Upper lobe of right lung (tissue), 1 donor: ENCODE measurements around the gene ORAI1. TPM values are rescaled to one million over a fixed set of nuclear protein-coding genes. Genes with fewer than 3 reads are reported as not detected.

ENCODE experiments used
- ATAC-seq: fragments of 200-7000 bp; cut with Tn5 transposase; one replicate; pipeline ENCODE4 v1.9.1; 2020; ENCODE audit warnings: mild to moderate bottlenecking, moderate library complexity
- DNase-seq: peaks from one replicate; pipeline ENCODE4 v3.0.0-alpha.2; 2020
- H3K27ac ChIP-seq: fragments of 200-600 bp; one replicate; pipeline ENCODE4 v1.8.0; 2022
- H3K27me3 ChIP-seq: fragments of 200-600 bp; one replicate; pipeline ENCODE4 v1.8.0; 2022; ENCODE audit warnings: mild to moderate bottlenecking
- H3K36me3 ChIP-seq: fragments of 200-600 bp; one replicate; pipeline ENCODE4 v1.8.0; 2022
- H3K4me1 ChIP-seq: fragments of 200-600 bp; one replicate; pipeline ENCODE4 v1.8.0; 2022
- H3K4me3 ChIP-seq: fragments of 200-600 bp; one replicate; pipeline ENCODE4 v1.8.0; 2022; ENCODE audit warnings: mild to moderate bottlenecking
- H3K9me3 ChIP-seq: fragments of 200-600 bp; one replicate; pipeline ENCODE4 v1.8.0; 2022
- CTCF ChIP-seq: fragments of 200-600 bp; IDR thresholded peaks from one replicate; pipeline ENCODE4 v1.8.0; 2022; ENCODE audit warnings: antibody characterized with exemption
- intact Hi-C: fragments of 100-400 bp; cut with DNase I; formaldehyde crosslinking; loops from one replicate; pipeline ENCODE4 v1.11.0; 2022
- long read RNA-seq: library from polyadenylated mRNA; unstranded; transcript quantifications from one replicate; pipeline ENCODE4 v2.0.0, GENCODE V29; 2021
- total RNA-seq: library from RNA; stranded (reverse); fragmentation: NEBNext Ultra II Directional; extraction: Animal tissue kit (Norgen Biotek cat#: 25700); gene quantifications from one replicate; pipeline ENCODE4 v1.2.1, GENCODE V29; 2021
- donor health status: DM: no; HTN: yes; CAD: no; lungs with severe emphysema.

Gene ORAI1
- 32.4 TPM for total RNA-seq
- long read RNA-seq, transcript ORAI1-203 (2 exons, 2,138 nt), result major isoform, 101 of 120 reads
- long read RNA-seq, partial matches to known transcripts, result 0 of 120 reads
- long read RNA-seq, other reads (novel, unspliced or antisense), result 17 of 120 reads

- TF ChIP-seq CTCF, result no peak
- H3K4me1 ChIP-seq, result peaks cover 38% of the 10 kb centered on the region
These were observed at the start of gene ORAI1 for GRCh38 chr12:121626087-121626852. TSS of gene ORAI1 (plus strand) at chr12:121626530.

GRCh38 chr12:121576851-121577391 lies 49.4 kb upstream of the ORAI1 start:
- DNase-seq (no peak), ATAC-seq (no peak)
- TF ChIP-seq CTCF, result no peak
- intact Hi-C loops, result no loop called here
- Histone ChIP-seq H3K4me1 (peaks cover 39% of the 10 kb centered on the region), H3K4me3 (no peak overlapping the region), H3K27me3 (no peaks in the 10 kb centered on the region), H3K9me3 (no peaks in the 10 kb centered on the region), H3K36me3 (peaks cover 7% of the 10 kb centered on the region), H3K27ac (no peak overlapping the region)

More at GRCh38 chr12:121626087-121626852, at the start of gene ORAI1:
- H3K27me3 ChIP-seq, result no peaks in the 10 kb centered on the region
- peak within 1 kb of the TSS; percentile 92 for H3K4me3 ChIP-seq
- peak; percentile 99 for DNase-seq
- H3K36me3 ChIP-seq, result no peaks in the 10 kb centered on the region
- H3K9me3 ChIP-seq, result no peaks in the 10 kb centered on the region
- peak within 1 kb of the TSS; percentile 93 for H3K27ac ChIP-seq
- ATAC-seq, result peak; percentile 91
- intact Hi-C loops, result no loop called here

GRCh38 chr12:121577443-121578180 lies 48.7 kb upstream of the ORAI1 start:
- no peak overlapping the region for H3K4me3 ChIP-seq
- no peak for TF ChIP-seq CTCF
- no peak for DNase-seq

GRCh38 chr12:121578230-121579189 lies 47.8 kb upstream of the ORAI1 start:
- H3K27me3 ChIP-seq, result no peaks in the 10 kb centered on the region
- intact Hi-C loops, result no loop called here
- ATAC-seq (peak; percentile 1), DNase-seq (no peak)
- peaks cover 48% of the 10 kb centered on the region for H3K4me1 ChIP-seq
- peak overlapping the region; percentile 87 for H3K27ac ChIP-seq
- H3K36me3 ChIP-seq, result peaks cover 7% of the 10 kb centered on the region
- TF ChIP-seq CTCF, result no peak
- no peaks in the 10 kb centered on the region for H3K9me3 ChIP-seq
- peak overlapping the region; percentile 71 for H3K4me3 ChIP-seq

More at GRCh38 chr12:121577443-121578180, 48.7 kb upstream of the ORAI1 start:
- H3K36me3 ChIP-seq, result peaks cover 7% of the 10 kb centered on the region
- no peaks in the 10 kb centered on the region for H3K9me3 ChIP-seq
- H3K27me3 ChIP-seq, result no peaks in the 10 kb centered on the region
- H3K4me1 ChIP-seq, result peaks cover 46% of the 10 kb centered on the region
- peak overlapping the region; percentile 11 for H3K27ac ChIP-seq
- intact Hi-C loops, result no loop called here
- ATAC-seq, result no peak
